Measurements from ENCODE around the gene ZBTB5.

DNA sequence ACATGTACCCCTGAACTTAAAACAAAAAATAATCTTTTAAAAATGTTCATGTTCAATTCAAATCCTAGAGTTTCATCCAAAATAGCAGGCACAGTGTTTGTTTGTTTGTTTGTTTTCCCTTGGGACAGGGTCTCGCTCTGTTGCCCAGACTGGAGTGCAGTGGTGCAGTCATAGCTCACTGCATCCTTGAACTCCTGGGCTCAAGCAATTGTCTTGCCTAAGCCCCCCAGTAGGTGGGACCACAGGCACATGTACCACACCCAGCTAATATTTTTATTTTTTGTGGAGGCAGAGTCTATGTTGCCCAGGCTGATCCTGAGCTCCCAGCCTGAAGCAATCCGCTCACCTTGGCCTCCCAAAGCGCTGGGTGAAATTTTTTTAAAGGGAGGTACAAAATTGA, 15.5 kb upstream of the ZBTB5 start:
- TF ChIP-seq, protein P1, sequence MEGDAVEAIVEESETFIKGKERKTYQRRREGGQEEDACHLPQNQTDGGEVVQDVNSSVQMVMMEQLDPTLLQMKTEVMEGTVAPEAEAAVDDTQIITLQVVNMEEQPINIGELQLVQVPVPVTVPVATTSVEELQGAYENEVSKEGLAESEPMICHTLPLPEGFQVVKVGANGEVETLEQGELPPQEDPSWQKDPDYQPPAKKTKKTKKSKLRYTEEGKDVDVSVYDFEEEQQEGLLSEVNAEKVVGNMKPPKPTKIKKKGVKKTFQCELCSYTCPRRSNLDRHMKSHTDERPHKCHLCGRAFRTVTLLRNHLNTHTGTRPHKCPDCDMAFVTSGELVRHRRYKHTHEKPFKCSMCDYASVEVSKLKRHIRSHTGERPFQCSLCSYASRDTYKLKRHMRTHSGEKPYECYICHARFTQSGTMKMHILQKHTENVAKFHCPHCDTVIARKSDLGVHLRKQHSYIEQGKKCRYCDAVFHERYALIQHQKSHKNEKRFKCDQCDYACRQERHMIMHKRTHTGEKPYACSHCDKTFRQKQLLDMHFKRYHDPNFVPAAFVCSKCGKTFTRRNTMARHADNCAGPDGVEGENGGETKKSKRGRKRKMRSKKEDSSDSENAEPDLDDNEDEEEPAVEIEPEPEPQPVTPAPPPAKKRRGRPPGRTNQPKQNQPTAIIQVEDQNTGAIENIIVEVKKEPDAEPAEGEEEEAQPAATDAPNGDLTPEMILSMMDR (IDR thresholded peaks at IDR 0.05 in 4 of 5, conservative IDR thresholded peaks at IDR 0.05 in 1 of 5), result no peak
- TF ChIP-seq POLR2A (IDR thresholded peaks at IDR 0.05), result no peak

Measured in gastrocnemius medialis (tissue), 4 donors.